D341Med (cell line): ENCODE results near the gene OR52I1.

Source experiments
- DNase-seq: peaks from one replicate; pipeline ENCODE4 v3.0.0; 2012; ENCODE audit warnings: low spot score

OR52I1 gene, protein sequence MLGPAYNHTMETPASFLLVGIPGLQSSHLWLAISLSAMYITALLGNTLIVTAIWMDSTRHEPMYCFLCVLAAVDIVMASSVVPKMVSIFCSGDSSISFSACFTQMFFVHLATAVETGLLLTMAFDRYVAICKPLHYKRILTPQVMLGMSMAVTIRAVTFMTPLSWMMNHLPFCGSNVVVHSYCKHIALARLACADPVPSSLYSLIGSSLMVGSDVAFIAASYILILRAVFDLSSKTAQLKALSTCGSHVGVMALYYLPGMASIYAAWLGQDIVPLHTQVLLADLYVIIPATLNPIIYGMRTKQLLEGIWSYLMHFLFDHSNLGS

GRCh38 chr11:4593739-4594138 is at the start of gene OR52I1:
Gene OR52I1, plus strand, starts transcription at chr11:4594039. Its CDS starts 0 bp downstream, at chr11:4594039.
- no peak for DNase-seq

DNA sequence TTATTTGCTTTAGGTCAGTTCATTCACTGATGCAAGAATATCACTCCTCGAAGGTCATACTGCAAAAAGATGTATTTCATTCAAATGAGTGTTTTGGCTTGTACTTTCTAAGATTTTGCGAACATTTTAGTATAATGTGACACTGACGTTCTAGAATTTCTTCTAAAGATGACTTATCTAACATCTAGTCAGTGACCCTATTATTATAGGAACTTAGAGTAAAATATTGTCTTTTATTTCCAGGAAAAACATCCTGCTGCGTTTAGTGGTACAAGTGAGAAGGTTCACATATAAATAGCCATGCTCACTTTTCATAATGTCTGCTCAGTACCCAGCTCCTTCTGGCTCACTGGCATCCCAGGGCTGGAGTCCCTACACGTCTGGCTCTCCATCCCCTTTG is 48.9 kb upstream of the OR52I1 start, which contains the start of gene OR52M1:
Gene OR52M1, plus strand, starts transcription at position 301 of the 400 bp plus-strand sequence. Its CDS starts 0 bp downstream, at position 301.
- no peak for DNase-seq

GRCh38 chr11:4546878-4547277 is 47.0 kb upstream of the OR52I1 start:
- DNase-seq = no peak

DNA sequence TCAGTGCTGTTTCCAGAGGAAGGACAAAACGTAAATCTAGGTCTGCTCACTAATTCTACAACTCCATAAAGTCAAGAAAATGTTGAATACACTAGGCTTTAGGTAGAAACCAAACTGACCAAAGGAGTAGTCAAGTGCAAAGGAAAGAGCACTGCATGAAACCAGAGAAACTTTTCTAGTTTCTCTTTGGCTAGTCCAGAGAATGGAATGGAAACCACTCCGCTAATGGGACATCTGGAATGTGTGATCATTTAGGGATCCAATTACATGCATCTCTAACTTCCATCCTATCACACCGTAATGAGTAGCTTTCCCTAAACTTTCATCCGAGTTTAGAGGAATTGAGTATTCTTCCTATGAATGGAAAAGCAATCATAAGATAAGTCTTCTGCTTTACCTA is 46.4 kb upstream of the OR52I1 start:
- DNase-seq = no peak

- no peak for DNase-seq
These were observed 42.4 kb upstream of the OR52I1 start for GRCh38 chr11:4551346-4551979.

DNA sequence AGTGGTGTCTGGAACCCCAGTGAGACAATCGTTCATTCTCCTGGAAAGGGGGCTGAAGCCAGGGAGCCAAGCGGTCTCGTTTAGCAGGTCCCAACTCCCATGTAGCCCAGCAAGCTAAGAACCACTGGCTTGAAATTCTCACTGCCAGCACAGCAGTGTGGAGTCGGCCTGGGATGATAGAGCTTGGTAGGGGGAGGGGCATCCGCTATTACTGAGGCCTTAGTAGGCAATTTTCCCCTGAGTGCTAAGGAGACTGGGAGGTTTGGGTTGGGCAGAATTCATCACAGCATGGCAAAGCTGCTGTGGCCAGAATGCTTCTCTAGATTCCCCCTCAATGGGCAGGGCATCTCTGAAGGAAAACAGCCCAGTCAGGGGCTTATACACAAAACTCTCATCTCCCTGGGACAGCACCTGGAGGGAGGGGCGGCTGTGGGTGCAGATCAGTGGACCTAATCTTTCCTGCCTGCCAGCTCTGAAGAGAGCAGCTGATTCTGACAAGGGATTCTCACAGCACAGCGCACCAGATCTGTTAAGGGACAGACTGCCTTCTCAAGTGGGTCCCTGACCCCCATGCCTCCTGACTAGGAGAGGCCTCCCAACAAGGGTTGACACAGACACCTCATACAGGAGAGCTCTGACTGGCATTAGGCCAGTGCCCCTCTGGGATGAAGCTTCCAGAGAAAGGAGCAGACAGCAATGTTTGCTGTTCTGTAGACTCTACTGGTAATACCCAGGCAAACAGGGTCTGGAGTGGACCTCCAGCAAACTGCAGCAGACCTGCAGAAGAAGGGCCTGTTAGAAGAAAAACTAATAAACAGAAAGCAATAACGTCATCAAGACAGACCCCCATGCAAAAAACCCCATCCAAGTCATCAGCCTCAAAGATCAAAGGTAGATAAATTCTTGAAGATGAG is 34.1 kb upstream of the OR52I1 start:
- DNase-seq = no peak

GRCh38 chr11:4560467-4560866 is 33.4 kb upstream of the OR52I1 start:
- DNase-seq = no peak

- no peak for DNase-seq
These were observed 28.5 kb upstream of the OR52I1 start for GRCh38 chr11:4565371-4565770.

DNA sequence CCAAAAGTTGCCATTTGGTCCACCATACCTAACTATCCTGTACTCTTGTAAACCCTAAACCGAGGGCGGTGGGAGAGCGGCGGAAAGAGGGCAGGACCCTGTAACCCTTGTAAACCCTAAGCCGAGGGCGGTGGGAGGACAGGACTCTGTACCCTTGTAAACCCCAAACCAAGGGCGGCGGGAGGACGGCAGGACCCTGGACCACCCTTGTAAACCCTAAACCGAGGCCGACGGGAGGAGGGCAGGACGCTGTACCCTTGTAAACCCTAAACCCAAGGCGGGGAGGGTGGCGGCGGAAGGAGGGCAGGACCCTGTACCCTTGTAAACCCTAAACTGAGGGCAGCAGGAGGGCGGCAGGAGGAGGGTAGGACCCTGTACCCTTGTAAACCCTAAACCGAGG is 24.8 kb upstream of the OR52I1 start:
- no peak for DNase-seq

DNA sequence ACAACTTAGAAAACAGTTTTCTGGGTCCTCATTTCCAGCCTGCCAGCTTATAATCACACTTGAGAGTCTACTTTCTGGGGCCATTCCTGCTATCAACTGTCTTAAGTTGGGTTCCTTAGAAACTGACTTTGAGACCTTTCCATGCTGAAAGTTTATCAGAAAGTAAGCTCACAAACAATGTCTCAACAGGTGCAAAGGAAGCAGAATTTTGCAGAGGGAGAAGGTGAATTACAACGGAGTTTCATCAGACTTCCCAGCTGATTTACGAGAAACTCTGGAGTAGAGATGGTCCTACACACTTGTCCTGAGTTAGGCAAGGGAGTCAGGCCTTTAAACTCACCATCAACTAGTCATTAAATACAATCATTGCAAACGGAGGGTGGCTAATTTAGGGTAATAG is 17.0 kb upstream of the OR52I1 start:
- DNase-seq = no peak

DNA sequence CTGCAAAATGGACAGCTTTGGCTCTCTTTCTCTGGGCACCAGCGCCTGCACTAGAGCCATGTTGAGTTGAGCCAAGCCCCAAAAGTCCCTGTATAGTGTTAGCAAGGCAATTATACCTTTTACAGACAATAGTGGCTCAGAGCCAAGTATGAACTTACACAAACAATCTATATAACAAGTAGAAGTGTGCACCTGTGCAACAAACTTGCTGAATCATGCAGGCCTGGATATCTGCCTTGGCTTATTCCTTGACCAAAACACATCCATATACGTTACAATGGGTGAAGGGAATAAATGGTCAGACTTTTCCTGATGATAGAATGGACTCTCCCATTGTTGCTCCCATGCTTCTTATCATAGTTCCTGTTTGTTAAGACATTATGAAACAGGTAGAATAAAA is 16.1 kb upstream of the OR52I1 start:
- DNase-seq = no peak

DNA sequence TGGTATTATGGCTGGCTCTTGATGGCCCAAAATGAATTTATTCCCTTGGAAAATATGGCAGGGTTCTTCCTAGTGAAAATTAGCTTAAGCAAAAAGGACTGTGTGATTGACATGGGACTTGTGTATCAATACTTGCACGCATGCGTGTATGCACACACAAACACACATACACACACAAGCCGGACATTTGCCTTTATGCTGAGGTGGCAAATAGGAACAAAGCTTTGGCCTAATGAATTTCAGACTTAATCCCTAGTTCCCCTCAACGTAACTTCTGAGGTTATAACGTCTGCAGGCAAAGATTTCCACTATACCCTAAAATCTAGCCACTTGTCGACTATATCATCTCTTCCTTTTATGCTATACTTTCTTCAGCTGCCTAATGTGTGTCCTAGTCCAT is 15.2 kb upstream of the OR52I1 start:
- DNase-seq = no peak

- DNase-seq = no peak
These were observed 13.7 kb upstream of the OR52I1 start for GRCh38 chr11:4580124-4580523.

DNA sequence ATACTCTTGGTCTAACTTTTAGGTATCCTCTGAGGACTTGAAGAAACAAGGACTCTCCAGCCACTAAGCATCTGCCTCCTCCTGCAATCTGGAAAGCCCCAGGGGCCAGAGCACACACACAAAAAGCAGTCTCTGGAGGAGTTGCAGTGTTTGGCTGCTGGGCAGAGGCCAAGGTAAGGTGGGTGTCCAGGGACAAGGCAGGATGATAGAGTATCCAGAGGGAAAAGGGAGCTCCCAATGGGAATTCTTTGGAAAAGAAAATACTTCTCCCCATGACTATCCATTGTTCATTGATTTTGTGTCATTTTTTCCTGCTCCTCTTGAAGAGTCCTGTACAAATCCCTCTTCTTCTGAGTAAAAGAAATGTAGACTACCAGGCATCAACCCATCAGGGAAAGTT is 12.4 kb upstream of the OR52I1 start, which contains the start of gene OR52I2:
Gene OR52I2, plus strand, starts transcription at position 301 of the 400 bp plus-strand sequence.
- DNase-seq = no peak

- no peak for DNase-seq
These were observed 4.8 kb upstream of the OR52I1 start for GRCh38 chr11:4589017-4589416.

DNA sequence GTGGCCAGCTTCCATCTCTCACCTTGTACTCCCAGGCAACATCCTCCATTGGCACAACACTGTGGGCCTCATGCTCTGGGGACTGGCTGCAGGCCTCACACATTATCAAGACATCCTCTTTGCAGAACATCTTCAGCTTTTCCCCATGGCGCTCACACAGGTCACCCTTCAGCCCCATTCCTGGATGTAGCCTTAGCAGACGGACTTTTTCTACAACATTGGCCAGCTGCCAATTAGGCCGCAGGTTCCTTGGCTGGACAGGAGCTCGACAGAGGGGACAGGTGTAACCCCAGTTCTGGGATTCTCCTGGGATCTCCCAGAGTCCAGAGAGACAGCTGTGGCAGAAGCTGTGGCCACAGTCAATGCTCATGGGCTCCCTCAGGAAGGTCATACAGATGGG is 11.2 kb downstream of the OR52I1 start:
- no peak for DNase-seq

GRCh38 chr11:4606231-4607015 is 12.6 kb downstream of the OR52I1 start:
- DNase-seq = no peak

- DNase-seq = no peak
These were observed 13.3 kb downstream of the OR52I1 start for GRCh38 chr11:4607096-4607495.

- peak; percentile 91 for DNase-seq
These were observed 14.2 kb downstream of the OR52I1 start, which contains the start of gene TRIM68 for GRCh38 chr11:4607781-4608666. Gene TRIM68, minus strand, starts transcription at chr11:4608231. Its CDS starts 2,727 bp downstream, at chr11:4605504.

DNA sequence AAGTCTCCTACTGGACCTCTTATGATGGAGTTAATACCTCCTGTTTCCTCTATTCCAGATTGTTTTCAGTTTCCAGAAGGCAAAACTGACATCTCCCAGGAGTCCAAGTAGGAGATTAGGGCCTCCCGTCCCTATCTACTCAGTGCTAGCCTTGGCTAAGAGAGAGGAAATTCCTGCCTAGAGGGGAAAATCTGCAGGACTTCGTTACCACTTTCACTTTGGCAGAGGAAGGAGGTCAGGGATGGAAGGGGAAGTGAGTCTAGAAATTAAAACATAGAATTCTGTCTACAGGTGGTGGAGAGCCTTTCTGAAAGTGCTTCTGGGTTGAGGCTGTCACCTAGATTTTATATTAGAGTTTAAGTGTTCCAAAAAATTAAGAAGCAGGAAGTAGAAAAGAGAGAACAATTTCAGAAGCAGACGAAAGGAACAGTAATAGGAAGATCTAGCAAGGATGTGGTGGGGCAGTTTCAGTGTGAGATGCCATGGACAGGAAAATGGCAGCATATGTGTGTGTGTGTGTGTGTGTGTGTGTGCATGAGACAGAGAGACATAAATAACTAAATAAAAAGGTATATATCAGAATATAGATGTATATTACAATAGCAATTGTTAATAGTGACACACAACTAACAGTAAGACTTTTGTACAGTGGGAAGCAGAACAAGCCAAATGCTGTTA is 16.6 kb downstream of the OR52I1 start:
- DNase-seq = no peak
